ENCODE data around the gene GOLGA2.

Gene GOLGA2

GRCh38 chr9:128225770-128226411, 49.9 kb downstream of the GOLGA2 start:
- DNase-seq (ENCODE audit: low read depth in 1 of 2, low spot score in 1 of 2) = no peak
- H3K27me3 ChIP-seq (ENCODE audit: insufficient read depth, poor library complexity, severe bottlenecking) = no peaks in the 10 kb centered on the region
- TF ChIP-seq GABPA (IDR thresholded peaks at IDR 0.05; ENCODE audit: low read depth) = no peak
- TF ChIP-seq, protein P1, sequence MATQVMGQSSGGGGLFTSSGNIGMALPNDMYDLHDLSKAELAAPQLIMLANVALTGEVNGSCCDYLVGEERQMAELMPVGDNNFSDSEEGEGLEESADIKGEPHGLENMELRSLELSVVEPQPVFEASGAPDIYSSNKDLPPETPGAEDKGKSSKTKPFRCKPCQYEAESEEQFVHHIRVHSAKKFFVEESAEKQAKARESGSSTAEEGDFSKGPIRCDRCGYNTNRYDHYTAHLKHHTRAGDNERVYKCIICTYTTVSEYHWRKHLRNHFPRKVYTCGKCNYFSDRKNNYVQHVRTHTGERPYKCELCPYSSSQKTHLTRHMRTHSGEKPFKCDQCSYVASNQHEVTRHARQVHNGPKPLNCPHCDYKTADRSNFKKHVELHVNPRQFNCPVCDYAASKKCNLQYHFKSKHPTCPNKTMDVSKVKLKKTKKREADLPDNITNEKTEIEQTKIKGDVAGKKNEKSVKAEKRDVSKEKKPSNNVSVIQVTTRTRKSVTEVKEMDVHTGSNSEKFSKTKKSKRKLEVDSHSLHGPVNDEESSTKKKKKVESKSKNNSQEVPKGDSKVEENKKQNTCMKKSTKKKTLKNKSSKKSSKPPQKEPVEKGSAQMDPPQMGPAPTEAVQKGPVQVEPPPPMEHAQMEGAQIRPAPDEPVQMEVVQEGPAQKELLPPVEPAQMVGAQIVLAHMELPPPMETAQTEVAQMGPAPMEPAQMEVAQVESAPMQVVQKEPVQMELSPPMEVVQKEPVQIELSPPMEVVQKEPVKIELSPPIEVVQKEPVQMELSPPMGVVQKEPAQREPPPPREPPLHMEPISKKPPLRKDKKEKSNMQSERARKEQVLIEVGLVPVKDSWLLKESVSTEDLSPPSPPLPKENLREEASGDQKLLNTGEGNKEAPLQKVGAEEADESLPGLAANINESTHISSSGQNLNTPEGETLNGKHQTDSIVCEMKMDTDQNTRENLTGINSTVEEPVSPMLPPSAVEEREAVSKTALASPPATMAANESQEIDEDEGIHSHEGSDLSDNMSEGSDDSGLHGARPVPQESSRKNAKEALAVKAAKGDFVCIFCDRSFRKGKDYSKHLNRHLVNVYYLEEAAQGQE (IDR thresholded peaks at IDR 0.05; ENCODE audit: insufficient replicate concordance, low read depth) = no peak
- TF ChIP-seq CTCF (IDR thresholded peaks at IDR 0.05; ENCODE audit: insufficient read depth, low read length) = no peak
- no peak for TF ChIP-seq SPI1 (IDR thresholded peaks at IDR 0.05; ENCODE audit: borderline replicate concordance, low read depth)
- TF ChIP-seq POLR2AphosphoS5 (IDR thresholded peaks at IDR 0.05; ENCODE audit: low read depth) = no peak
- no peak overlapping the region for H3K4me3 ChIP-seq (replicated peaks; ENCODE audit: insufficient read depth, low read length)
- H3K27ac ChIP-seq (replicated peaks) = no peak overlapping the region

DNA sequence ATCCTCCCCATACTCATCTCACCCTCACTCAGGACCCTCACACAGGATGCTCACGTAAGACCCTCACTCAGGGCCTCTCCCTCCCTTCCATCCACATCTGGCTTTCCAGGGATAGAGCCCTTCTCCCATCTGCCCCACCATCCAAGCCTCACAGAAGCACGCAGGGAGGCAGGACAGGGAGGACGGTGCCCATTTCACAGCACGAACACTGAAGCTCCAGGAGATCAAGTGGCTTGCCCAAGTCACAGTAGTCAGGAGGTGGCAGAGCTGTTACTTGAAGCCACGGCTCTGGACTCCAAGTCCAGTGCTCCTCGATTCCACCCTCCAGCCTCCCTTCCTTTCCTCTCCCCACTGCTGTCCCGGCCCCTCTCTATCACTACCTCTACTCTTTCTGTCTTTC, 50.9 kb downstream of the GOLGA2 start:
- no peak for DNase-seq (ENCODE audit: low read depth in 1 of 2, low spot score in 1 of 2)
- no peaks in the 10 kb centered on the region for H3K27me3 ChIP-seq (ENCODE audit: insufficient read depth, poor library complexity, severe bottlenecking)
- no peak overlapping the region for H3K27ac ChIP-seq (replicated peaks)
- no peak overlapping the region for H3K4me3 ChIP-seq (replicated peaks; ENCODE audit: insufficient read depth, low read length)
- TF ChIP-seq CTCF (IDR thresholded peaks at IDR 0.05; ENCODE audit: insufficient read depth, low read length) (no peak), POLR2AphosphoS5 (IDR thresholded peaks at IDR 0.05; ENCODE audit: low read depth) (no peak), GABPA (IDR thresholded peaks at IDR 0.05; ENCODE audit: low read depth) (no peak), SPI1 (IDR thresholded peaks at IDR 0.05; ENCODE audit: borderline replicate concordance, low read depth) (no peak)
- TF ChIP-seq, protein P1 (IDR thresholded peaks at IDR 0.05; ENCODE audit: insufficient replicate concordance, low read depth) = no peak

GRCh38 chr9:128222880-128223670, 52.7 kb downstream of the GOLGA2 start:
- DNase-seq (ENCODE audit: low read depth in 1 of 2, low spot score in 1 of 2) = no peak
- H3K4me3 ChIP-seq (replicated peaks; ENCODE audit: insufficient read depth, low read length) = no peak overlapping the region
- H3K27ac ChIP-seq (replicated peaks) = no peak overlapping the region
- no peaks in the 10 kb centered on the region for H3K27me3 ChIP-seq (ENCODE audit: insufficient read depth, poor library complexity, severe bottlenecking)
- TF ChIP-seq, protein P1 (IDR thresholded peaks at IDR 0.05; ENCODE audit: insufficient replicate concordance, low read depth) = no peak
- no peak for TF ChIP-seq CTCF (IDR thresholded peaks at IDR 0.05; ENCODE audit: insufficient read depth, low read length)
- TF ChIP-seq GABPA (IDR thresholded peaks at IDR 0.05; ENCODE audit: low read depth) = no peak
- TF ChIP-seq SPI1 (IDR thresholded peaks at IDR 0.05; ENCODE audit: borderline replicate concordance, low read depth) = no peak
- no peak for TF ChIP-seq POLR2AphosphoS5 (IDR thresholded peaks at IDR 0.05; ENCODE audit: low read depth)

Measured in HL-60 (cell line).